Transverse colon (tissue), 4 donors: ENCODE data around the gene KMT2A.

Experiments used
- EP300 ChIP-seq: sonication (generic); formaldehyde crosslinking; IDR thresholded peaks from one replicate; pipeline ENCODE4 v1.6.1; 2017; ENCODE audit warnings: antibody characterized with exemption, low read depth
- POLR2AphosphoS5 ChIP-seq, 3 donors: sonication (generic); formaldehyde crosslinking; IDR thresholded peaks; one replicate each; pipeline ENCODE4 v1.6.1; 2016; ENCODE audit warnings: antibody characterized with exemption in 3 of 3
- TF ChIP-seq, protein P1 (sequence below), 5 experiments: fragments of 200-600 bp in 3 of 5; fragments of 450-650 bp in 2 of 5; sonication (generic) in 3 of 5; IDR thresholded peaks; 1 replicate in 2 of 5; 2 replicates in 3 of 5; pipeline ENCODE4 v1.5.1; 2016 to 2017; ENCODE audit warnings: antibody characterized with exemption in 5 of 5, inconsistent platforms in 3 of 5, mild to moderate bottlenecking in 2 of 5, moderate library complexity in 1 of 5

- TF ChIP-seq EP300 (no peak), POLR2AphosphoS5 (IDR thresholded peaks at IDR 0.05) (no peak)
- TF ChIP-seq, protein P1, sequence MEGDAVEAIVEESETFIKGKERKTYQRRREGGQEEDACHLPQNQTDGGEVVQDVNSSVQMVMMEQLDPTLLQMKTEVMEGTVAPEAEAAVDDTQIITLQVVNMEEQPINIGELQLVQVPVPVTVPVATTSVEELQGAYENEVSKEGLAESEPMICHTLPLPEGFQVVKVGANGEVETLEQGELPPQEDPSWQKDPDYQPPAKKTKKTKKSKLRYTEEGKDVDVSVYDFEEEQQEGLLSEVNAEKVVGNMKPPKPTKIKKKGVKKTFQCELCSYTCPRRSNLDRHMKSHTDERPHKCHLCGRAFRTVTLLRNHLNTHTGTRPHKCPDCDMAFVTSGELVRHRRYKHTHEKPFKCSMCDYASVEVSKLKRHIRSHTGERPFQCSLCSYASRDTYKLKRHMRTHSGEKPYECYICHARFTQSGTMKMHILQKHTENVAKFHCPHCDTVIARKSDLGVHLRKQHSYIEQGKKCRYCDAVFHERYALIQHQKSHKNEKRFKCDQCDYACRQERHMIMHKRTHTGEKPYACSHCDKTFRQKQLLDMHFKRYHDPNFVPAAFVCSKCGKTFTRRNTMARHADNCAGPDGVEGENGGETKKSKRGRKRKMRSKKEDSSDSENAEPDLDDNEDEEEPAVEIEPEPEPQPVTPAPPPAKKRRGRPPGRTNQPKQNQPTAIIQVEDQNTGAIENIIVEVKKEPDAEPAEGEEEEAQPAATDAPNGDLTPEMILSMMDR (IDR thresholded peaks at IDR 0.05): no peak
These were observed 5.3 kb upstream of the KMT2A start for GRCh38 chr11:118430956-118431355.
